ENCODE results near the gene MMP11. TPM values are rescaled to one million over a fixed set of nuclear protein-coding genes. Genes with fewer than 3 reads are reported as not detected.

The MMP11 gene
- polyA plus RNA-seq, 1 of the 3 experiments (the other 2 are of a cell fraction) = 64.4 TPM

GRCh38 chr22:23767303-23767672 lies 5.4 kb upstream of the MMP11 start:
- Histone ChIP-seq H3K4me3 (ENCODE audit: low read depth in 2 of 2, low read length in 1 of 2) (peak overlapping the region; percentile 69), H3K27me3 (ENCODE audit: insufficient read depth) (no peaks in the 10 kb centered on the region), H2AFZ (ENCODE audit: low read depth) (peak overlapping the region; percentile 95; the same call in 1 of the 2 replicates), H3K9ac (peak overlapping the region; percentile 70; the same call in 1 of the 2 replicates), H3K36me3 (replicated peaks in 1 of 2; ENCODE audit: control insufficient read depth in 1 of 2, insufficient read depth in 2 of 2, low read length in 1 of 2) (no peaks in the 10 kb centered on the region), H4K20me1 (ENCODE audit: insufficient read depth) (no peaks in the 10 kb centered on the region), H3K4me1 (ENCODE audit: control insufficient read depth in 1 of 2, insufficient read depth in 2 of 2, low read depth in 1 of 2, low read length in 1 of 2) (peaks cover 10 to 14% of the 10 kb centered on the region in 2 experiments; a peak in 3 of 4 replicates), H3K9me2 (no peaks in the 10 kb centered on the region), H3K79me2 (ENCODE audit: insufficient read depth) (peaks cover 11% of the 10 kb centered on the region; the same call in 1 of the 2 replicates), H3K27ac (ENCODE audit: low read depth in 2 of 2, low read length in 1 of 2) (peak overlapping the region in 1 of 2 experiments; percentile 89; a peak in 1 of 4 replicates), H3K9me3 (no peaks in the 10 kb centered on the region), H3F3A (replicated peaks; ENCODE audit: insufficient read depth) (peaks cover 6% of the 10 kb centered on the region), H3K4me2 (peak overlapping the region; percentile 99)
- ChIA-PET POLR2A (interaction anchor here (0.8 to 1.4 kb wide), 7 partner anchors 18 to 199 kb away, joined by 3 to 5 read pairs (median 3); partner anchors contain the start of gene SLC2A11), CTCF (interaction anchor here (0.7 to 14.9 kb wide), 17 partner anchors 8 to 228 kb away, joined by 3 to 277 read pairs (median 4); partner anchors contain the start of genes IGLL1, SLC2A11 and ZNF70)
- 50% methylated on average over 2 of the region's 27 CpGs for WGBS (ENCODE audit: low lambda C conversion rate)
- TF ChIP-seq NRF1 (IDR thresholded peaks at IDR 0.05; ENCODE audit: low read depth, low read length) (no peak), RAD21 (IDR thresholded peaks at IDR 0.05; ENCODE audit: low read length) (no peak), ZBTB33 (IDR thresholded peaks at IDR 0.05; ENCODE audit: borderline replicate concordance, low read depth) (no peak)
- no peak for DNase-seq

- H2AFZ ChIP-seq (ENCODE audit: low read depth) = peak within 1 kb of the TSS; percentile 95
- no peaks in the 10 kb centered on the region for H3K36me3 ChIP-seq (replicated peaks in 1 of 2; ENCODE audit: control insufficient read depth in 1 of 2, insufficient read depth in 2 of 2, low read length in 1 of 2)
- peaks cover 6% of the 10 kb centered on the region for H3F3A ChIP-seq (replicated peaks; ENCODE audit: insufficient read depth)
- H3K27ac ChIP-seq (ENCODE audit: low read depth in 2 of 2, low read length in 1 of 2) = peak within 1 kb of the TSS; percentile 48 to 89; a peak in 3 of 4 replicates
- H3K9ac ChIP-seq = peak within 1 kb of the TSS; percentile 70
- peaks cover 11% of the 10 kb centered on the region; the same call in 1 of the 2 replicates for H3K79me2 ChIP-seq (ENCODE audit: insufficient read depth)
- ChIA-PET CTCF (interaction anchor here (0.5 to 14.9 kb wide), 20 partner anchors 10 to 735 kb away, joined by 3 to 277 read pairs (median 4); partner anchors contain the start of genes IGLL1, SLC2A11 and ZNF70), POLR2A (interaction anchor here (0.6 to 1.4 kb wide), 9 partner anchors 18 to 654 kb away, joined by 3 to 5 read pairs (median 3); partner anchors contain the start of gene SLC2A11)
- H3K4me2 ChIP-seq = peak within 1 kb of the TSS; percentile 99
- peak within 1 kb of the TSS; percentile 69 for H3K4me3 ChIP-seq (ENCODE audit: low read depth in 2 of 2, low read length in 1 of 2)
- H4K20me1 ChIP-seq (ENCODE audit: insufficient read depth) = no peaks in the 10 kb centered on the region
- no peaks in the 10 kb centered on the region for H3K27me3 ChIP-seq (ENCODE audit: insufficient read depth)
- DNase-seq = peak; percentile 96
- peaks cover 9 to 16% of the 10 kb centered on the region in 2 experiments; a peak in 3 of 4 replicates for H3K4me1 ChIP-seq (ENCODE audit: control insufficient read depth in 1 of 2, insufficient read depth in 2 of 2, low read depth in 1 of 2, low read length in 1 of 2)
- 2% methylated on average over 13 of the region's 63 CpGs for WGBS (ENCODE audit: low lambda C conversion rate)
- no peaks in the 10 kb centered on the region for H3K9me2 ChIP-seq
- no peaks in the 10 kb centered on the region for H3K9me3 ChIP-seq
- TF ChIP-seq RCOR1 (IDR thresholded peaks at IDR 0.05; ENCODE audit: low read length) = no peak
- TF ChIP-seq GABPA (IDR thresholded peaks at IDR 0.05; ENCODE audit: low read depth) = no peak
- no peak for TF ChIP-seq MEF2A (IDR thresholded peaks at IDR 0.05; ENCODE audit: borderline replicate concordance, low read depth)
- TF ChIP-seq FOXJ3 (CRISPR knock-in tag; IDR thresholded peaks at IDR 0.05) = no peak
- no peak for TF ChIP-seq FOXM1 (IDR thresholded peaks at IDR 0.05; ENCODE audit: low read depth)
- no peak for TF ChIP-seq REST (IDR thresholded peaks at IDR 0.05; ENCODE audit: low read depth, low read length)
- no peak for TF ChIP-seq PBX3 (IDR thresholded peaks at IDR 0.05)
- TF ChIP-seq TCF12 (IDR thresholded peaks at IDR 0.05) = no peak
- peak; percentile 81 for TF ChIP-seq MAX (IDR thresholded peaks at IDR 0.05; ENCODE audit: low read depth)
- no peak for TF ChIP-seq FOSL2 (IDR thresholded peaks at IDR 0.05; ENCODE audit: borderline replicate concordance, low read depth)
- peak; percentile 54; the same call in 1 of the 2 replicates for TF ChIP-seq SIN3A (IDR thresholded peaks at IDR 0.05; ENCODE audit: borderline replicate concordance, low read depth, low read length)
- TF ChIP-seq CTCF (IDR thresholded peaks at IDR 0.05) = peak; percentile 79
- peak; percentile 29; the same call in 1 of the 2 replicates for TF ChIP-seq NFIC (IDR thresholded peaks at IDR 0.05; ENCODE audit: borderline replicate concordance)
Observed at GRCh38 chr22:23767673-23768548, 4.7 kb upstream of the MMP11 start, which contains the start of gene CHCHD10. TSS of gene CHCHD10 (minus strand) at chr22:23767972. CDS start at chr22:23767874, 98 bp downstream.

Data from SK-N-SH (cell line).